ENCODE measurements around the gene COMMD6.

- TF ChIP-seq, protein P1, sequence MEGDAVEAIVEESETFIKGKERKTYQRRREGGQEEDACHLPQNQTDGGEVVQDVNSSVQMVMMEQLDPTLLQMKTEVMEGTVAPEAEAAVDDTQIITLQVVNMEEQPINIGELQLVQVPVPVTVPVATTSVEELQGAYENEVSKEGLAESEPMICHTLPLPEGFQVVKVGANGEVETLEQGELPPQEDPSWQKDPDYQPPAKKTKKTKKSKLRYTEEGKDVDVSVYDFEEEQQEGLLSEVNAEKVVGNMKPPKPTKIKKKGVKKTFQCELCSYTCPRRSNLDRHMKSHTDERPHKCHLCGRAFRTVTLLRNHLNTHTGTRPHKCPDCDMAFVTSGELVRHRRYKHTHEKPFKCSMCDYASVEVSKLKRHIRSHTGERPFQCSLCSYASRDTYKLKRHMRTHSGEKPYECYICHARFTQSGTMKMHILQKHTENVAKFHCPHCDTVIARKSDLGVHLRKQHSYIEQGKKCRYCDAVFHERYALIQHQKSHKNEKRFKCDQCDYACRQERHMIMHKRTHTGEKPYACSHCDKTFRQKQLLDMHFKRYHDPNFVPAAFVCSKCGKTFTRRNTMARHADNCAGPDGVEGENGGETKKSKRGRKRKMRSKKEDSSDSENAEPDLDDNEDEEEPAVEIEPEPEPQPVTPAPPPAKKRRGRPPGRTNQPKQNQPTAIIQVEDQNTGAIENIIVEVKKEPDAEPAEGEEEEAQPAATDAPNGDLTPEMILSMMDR (conservative IDR thresholded peaks at IDR 0.05 in 1 of 2, IDR thresholded peaks at IDR 0.05 in 1 of 2; ENCODE audit: low read depth in 1 of 2, low read length in 2 of 2), result no peak
- TF ChIP-seq EZH2 (IDR thresholded peaks at IDR 0.05; ENCODE audit: low read length, missing control alignments), result no peak
These were observed 32.3 kb downstream of the COMMD6 start for GRCh38 chr13:75505327-75505726.
